ENCODE data around the gene RASL10A.

The RASL10A gene

DNA sequence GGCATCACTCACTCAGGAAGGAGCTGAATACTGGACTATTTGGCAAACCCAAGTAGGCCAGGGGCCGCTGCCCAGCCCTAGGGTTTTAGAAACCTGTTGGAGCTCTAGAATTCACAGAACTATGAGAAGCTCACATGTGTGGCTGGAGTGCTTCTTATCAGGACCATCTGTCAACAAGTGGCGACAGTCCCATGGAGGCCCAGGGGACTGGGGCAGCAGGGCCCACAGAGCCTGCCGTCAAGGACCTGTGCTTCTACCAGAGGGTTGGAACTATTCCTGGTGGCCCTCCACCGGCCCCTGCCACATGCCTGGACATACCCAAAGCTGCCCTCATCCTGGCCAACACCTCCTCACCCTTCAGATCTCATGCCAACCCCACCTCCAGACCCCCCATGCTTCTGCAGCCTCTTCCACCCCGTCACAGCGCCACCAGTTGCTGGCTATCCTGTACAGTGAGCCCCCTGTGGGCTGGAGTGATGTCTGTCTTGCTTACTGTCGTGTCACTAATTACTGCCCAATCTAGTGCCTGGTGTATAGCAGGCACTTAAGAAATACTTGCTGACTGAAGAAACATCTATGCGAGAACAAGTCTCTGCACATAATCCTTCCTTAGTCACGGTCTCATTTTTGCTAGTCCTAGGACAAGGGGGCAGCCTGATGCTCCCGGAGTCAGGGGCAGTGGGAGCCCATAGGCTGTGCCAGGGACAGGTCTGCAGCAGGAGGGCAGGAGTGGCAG, 27.2 kb upstream of the RASL10A start:
- DNase-seq (ENCODE audit: low spot score): no peak
- no peak for TF ChIP-seq CTCF (IDR thresholded peaks at IDR 0.05; ENCODE audit: extremely low read depth, missing control alignments)

DNA sequence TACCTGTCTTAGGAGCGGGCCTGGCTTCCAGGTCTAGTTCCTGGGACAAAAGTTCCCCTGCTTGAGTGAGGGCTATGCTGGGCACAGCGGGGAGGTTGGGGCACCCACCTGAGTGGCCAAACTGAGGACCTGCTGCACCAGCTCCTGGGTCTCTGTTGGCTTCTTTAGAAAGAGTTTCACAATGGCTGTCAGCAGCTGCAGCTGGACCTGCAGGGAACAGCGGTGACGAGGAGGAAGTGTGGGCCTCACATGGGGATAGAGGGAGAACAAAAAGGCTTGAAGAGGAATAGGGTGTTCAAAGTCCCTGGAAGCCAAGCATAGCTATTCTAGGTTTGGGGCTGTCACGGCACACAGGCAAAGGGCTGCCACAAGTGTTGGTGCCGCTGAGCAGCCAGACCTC, 26.7 kb upstream of the RASL10A start:
- DNase-seq (ENCODE audit: low spot score): no peak
- TF ChIP-seq CTCF (IDR thresholded peaks at IDR 0.05; ENCODE audit: extremely low read depth, missing control alignments): no peak

GRCh38 chr22:29341849-29342127, 26.3 kb upstream of the RASL10A start:
- TF ChIP-seq CTCF (IDR thresholded peaks at IDR 0.05; ENCODE audit: extremely low read depth, missing control alignments): no peak
- no peak for DNase-seq (ENCODE audit: low spot score)

GRCh38 chr22:29341056-29341848, 25.8 kb upstream of the RASL10A start:
- TF ChIP-seq CTCF (IDR thresholded peaks at IDR 0.05; ENCODE audit: extremely low read depth, missing control alignments): no peak

GRCh38 chr22:29340566-29340965, 25.1 kb upstream of the RASL10A start:
- TF ChIP-seq CTCF (IDR thresholded peaks at IDR 0.05; ENCODE audit: extremely low read depth, missing control alignments): no peak

More at GRCh38 chr22:29341056-29341848, 25.8 kb upstream of the RASL10A start:
- DNase-seq (ENCODE audit: low spot score): no peak

GRCh38 chr22:29339381-29340235, 24.1 kb upstream of the RASL10A start:
- no peak for TF ChIP-seq CTCF (IDR thresholded peaks at IDR 0.05; ENCODE audit: extremely low read depth, missing control alignments)
- DNase-seq (ENCODE audit: low spot score): no peak

More at GRCh38 chr22:29340566-29340965, 25.1 kb upstream of the RASL10A start:
- no peak for DNase-seq (ENCODE audit: low spot score)

All from GM20000 (cell line).